HG02678 (cell line): Measurements from ENCODE around the gene TTC21B.

Experiments used
- ATAC-seq: cut with Tn5 transposase; IDR thresholded peaks from one replicate; pipeline ENCODE4 v1.9.1; 2021; ENCODE audit warnings: mild to moderate bottlenecking, moderate library complexity; ENCODE audit not compliant: unreplicated experiment

Gene TTC21B

DNA sequence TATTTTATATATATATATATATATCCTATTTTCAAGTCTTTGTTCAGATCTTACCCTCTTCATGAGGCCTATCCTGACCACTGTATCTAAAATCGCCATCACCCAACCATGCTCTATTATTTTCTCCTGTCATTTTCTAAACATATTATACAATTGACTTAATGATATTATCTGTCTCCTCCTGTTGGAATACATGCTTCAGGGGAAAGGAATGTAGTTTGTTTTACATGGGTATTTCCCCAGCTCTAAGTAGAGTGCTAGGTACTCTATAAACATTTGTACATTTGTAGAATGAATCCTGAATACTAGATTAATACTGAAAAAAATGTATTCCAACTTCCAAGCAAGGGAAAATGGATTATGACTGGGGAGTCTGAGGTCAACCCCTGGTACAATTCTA lies 26.2 kb downstream of the TTC21B start:
- no peak for ATAC-seq

DNA sequence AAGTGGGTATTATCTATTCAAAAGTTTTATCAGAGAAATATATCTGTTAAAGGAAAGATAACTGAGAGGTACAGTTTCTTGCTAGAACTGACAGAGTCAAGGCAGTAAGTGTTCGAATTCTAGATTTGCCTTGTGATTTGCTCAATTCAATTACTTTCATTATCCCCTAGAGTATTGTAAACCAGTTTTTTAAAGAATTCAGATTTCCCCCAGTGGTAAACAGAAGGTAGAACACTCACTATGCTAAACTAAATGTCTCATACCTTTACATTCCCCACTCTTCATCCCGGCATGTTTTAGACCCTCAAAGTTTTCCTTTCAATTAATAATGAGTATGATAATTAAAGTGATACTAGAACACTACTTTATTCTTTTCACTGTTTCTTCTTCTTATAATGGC lies 28.6 kb downstream of the TTC21B start:
- no peak for ATAC-seq

DNA sequence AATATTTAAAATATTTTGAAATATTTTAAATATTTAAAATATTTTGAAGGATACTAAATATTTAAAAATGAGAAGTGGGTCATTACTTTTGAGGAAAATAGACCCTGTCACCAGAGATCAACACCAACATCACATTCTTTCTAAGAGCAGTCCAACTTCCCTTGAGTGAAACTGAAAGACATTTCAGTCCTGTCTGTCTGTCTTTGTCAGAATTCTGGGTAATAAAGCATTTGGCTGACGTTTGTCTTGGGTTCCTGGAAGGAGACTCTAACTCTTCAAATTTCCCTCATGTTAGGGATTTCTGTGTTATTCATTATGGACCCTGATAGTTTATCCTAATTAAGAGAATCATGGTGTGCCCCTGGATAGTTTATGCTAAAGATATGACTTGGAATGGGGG lies 32.8 kb downstream of the TTC21B start:
- no peak for ATAC-seq

DNA sequence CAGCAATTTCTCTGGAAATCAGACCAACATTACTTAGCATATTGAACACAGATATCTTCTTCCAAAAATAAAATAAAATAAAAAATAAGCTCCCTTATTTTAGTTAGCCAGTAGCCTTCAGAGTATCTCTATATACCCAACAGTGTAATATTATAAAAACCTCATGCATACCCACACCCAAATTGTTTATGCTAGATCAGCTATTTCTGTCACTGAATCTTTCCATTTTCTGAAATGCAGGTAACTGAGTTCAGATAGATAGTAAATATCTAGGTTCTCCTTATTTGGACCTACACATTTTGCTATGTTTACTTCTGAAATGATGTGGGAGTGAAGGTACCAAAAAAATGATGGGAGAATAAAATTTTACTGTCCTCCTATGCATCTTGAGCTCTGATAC lies 39.9 kb downstream of the TTC21B start:
- no peak for ATAC-seq

DNA sequence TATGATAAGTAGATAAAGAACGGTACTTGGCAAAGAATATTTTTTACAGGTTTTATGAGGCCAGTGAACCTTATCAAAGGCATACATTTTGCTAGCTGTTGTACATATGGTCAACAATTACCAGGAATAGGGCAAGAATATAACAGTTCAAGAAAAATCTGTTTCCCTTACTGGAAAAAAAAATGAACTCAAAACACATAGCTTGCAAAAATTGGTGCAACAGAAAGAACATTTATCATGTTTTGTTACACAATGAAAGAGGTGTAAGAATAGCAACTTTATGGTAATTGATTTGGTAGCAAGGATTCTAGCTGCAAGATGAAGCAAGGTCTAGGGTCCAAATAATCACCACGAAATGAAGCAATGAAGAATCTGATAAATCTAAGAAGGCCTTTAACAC lies 41.6 kb downstream of the TTC21B start:
- no peak for ATAC-seq

DNA sequence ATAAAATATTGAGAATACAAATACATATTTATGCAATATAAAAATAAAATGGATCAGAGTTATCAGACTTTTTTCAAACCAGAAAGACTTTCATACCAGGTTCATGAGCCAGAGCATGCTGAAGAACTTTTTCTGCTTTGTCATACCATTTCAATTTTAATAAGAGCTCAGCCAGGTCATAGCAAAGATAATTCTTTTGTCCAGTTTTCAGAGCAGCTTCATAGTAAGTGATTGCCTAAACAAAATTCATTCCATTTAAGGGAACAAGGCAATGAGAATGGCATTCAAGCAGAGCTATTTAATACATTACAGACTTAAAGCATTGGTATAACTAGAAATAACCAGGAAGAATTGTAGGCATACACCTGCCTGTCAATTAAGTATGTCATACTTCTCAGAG lies 42.3 kb downstream of the TTC21B start:
- no peak for ATAC-seq

DNA sequence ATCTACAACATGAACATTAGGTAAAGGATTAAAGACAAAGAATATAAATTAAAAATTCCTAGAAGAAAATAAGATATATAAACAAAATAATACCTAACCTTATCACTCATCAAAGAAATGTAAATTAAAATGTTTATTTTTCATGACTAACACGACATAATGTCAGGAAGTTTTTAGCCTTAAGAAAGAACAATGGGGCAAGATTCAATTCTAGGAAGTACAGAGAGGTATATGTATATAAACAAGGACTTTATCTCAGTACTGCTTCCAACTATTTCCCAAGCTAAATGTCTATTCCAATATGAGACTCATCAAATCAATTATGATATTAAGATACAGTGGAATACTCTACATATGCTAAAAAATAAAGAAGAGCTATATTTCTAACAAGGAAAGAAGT lies 44.1 kb downstream of the TTC21B start:
- ATAC-seq, result no peak

DNA sequence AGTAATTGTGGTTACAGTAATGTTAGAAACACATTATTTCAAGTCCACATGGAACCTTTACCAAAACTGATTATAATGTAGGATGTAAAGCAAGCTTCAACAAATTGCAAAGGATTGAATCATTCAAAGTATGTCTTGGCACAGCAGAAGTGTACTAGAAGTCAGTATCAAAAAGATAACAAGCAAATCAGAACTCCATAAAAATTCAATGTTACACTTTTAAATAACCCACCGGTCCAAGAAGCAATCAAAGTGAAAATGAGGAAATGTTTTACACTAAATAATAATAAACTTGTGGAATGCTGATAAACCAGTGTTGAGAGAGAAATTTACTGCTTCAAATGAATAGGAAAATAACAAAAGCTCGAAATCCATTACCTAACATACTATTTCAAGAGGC lies 47.7 kb downstream of the TTC21B start:
- no peak for ATAC-seq

DNA sequence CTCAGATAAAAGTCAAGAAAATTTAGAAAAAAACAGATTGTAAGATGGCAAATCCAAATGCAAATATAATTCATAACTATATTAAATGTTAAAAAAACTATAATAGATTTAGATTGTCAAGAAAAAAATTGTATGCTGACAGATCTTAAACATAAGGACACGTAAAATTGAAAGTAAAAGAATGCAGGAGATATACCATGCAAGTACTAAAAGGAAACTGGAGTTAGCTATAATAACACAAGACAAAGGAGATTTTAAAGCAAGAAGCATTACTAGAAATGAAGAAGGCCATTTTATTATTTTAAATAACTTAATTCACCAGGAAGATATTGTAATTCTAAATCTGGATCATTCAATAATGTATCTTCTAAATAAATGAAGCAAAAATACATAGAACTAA lies 48.3 kb downstream of the TTC21B start:
- no peak for ATAC-seq

DNA sequence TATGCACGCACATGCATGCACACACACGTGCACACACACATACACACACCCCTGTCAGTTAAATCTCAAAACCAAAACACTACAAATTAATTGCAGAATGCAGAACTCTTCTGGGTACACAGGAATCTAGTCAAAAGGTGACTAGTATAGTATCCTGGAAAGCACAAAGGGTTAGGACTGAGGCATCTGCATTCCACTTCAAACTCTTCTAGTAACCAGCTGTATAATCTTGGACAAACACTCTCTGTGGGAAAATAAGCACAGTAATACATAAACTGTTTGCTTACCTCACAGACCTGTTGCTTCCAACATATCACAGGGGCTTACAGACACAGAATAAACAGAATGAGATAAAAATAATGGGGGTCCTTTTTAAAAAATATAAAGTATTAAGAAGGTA lies 49.1 kb downstream of the TTC21B start:
- no peak for ATAC-seq

DNA sequence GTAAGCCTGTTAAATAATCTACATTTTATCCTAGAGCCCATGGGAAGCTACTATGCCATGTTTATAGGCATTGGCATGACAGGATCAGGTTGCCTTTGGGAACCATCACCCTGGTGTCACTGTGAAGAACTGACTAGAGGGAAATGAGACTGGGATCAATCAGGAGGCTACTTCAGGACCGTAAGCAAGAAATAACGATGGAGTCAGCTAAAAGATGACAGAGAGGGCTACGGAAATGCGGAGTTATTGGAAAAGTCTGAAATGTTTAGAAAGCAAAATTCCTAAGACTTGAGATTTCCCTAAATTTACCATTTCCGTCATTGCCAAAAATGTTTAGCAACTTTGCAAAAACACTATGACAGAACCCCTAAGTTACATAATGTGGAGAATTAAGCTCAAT lies 50.2 kb downstream of the TTC21B start:
- no peak for ATAC-seq

DNA sequence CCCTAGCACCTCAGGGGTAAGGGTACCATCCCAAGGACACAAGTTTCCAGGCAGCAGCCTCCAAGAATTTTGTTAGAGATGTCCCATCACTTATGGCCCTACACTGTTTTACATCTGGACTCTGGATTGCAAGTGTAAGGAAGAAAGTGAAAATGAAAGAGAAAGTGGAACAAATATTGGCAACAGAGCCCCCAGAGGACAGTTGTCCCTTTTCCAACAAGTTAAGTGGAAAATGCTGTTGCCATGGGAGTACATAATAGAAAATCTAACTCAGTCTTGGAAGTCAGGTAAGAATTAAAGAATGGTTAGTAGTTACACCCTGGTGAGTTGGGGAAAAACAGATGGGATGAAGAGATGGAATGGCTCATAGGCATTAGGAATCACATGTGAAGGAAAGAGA lies 50.6 kb downstream of the TTC21B start:
- peak; percentile 62 for ATAC-seq

DNA sequence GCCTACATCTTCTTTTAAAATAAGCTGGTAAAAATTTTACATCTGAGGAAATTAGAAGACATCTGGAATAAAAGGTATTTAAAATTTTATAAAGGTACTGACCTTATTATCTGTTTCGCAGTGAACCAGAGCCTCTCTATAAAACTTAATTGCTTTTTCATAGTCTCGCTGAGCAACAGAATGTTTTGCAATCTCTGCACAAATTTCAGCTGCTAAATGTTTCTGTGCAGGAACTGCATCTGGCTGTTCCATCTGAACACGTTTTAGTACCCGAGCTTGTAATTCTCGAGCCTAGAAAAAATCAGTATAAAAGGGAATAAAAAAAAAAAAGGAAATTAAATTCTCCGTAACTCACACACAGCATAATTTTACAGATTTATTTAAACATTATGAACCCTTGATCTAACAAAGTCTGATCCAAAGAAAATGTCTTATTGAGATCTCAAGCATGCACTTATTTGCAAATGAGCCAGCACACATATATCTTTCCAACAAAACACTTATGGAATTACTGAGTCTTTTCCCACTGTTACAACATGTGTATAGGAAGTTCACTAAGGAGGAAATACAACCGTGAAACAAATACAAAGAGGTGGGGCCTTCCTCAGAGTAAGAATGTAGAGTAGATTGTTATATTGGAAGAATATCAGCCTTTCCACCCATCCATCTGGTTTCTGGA lies 51.8 kb downstream of the TTC21B start:
- no peak for ATAC-seq

DNA sequence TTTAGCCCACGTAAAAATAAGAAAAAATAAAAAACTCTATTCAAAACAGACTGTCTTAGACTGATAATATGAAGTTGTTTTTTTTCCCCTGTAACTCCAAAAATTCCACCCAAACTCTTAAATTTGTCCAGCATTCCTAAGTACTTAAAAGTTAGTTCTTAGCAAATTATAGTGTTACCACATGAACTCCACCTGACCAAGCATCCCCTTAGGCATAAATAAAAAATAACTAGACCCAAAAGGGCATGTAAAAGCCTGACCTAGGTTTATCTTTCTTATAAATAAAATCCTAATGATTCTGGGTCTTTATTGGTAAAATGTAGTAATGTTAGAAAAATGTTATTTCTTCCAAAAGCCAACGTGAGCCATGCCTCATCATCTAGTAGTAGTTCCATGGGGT lies 54.3 kb downstream of the TTC21B start:
- no peak for ATAC-seq

DNA sequence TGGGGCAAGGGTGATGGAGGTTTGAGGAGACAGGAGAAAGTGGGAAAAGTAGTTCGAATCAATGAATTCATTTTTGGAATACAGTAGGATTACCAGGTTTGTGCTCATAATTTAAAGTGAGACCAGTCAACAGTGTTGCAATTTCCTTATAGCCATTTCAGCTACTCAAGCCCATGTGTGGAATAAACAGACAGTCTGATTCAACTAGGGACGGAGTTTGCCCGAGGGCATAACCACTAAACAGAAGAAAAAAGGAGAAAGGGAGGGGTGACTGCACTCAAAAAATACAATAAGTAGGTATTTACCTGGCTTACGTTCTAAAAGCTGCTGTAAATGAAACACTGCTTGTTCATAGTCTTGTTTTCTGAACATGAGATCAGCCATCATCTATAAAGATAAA lies 55.2 kb downstream of the TTC21B start:
- ATAC-seq, result no peak

DNA sequence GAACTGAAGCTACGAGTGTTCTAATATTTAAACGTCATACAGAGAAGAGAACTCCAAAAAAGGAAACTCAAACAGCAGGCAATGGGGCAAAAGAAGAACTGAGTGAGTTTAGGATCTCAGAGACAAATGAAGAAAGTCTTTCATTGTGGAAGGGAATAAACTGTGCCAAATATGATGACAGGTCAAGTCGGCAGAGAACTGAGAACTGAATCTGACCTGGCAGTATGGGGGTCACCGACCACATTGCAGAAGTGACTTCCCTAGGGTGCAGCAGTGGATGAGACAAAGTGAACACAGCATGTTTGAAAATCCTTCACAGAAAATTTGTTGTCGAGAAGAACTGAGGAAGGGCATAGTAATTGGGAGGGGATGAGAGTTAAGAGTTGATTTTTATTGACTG lies 55.9 kb downstream of the TTC21B start:
- ATAC-seq, result peak; percentile 54

DNA sequence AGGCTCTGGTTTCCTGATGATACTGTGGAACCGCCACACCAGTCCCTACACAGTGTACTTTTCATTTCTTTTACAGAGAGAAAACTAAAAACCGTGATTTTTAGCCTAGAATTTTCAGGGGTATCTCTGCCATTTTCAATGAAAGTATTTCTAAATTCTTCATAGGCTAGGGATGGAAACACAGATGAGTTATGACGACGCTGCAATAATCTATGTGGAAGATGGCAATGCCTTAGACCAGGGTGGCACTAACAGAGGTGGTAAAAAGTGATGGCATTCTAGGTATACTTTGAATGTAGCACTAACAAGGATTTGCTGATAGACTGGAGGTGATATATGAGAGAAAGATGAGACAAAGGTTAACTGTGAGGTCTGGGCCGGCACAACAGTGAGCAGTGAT lies 56.5 kb downstream of the TTC21B start:
- no peak for ATAC-seq

DNA sequence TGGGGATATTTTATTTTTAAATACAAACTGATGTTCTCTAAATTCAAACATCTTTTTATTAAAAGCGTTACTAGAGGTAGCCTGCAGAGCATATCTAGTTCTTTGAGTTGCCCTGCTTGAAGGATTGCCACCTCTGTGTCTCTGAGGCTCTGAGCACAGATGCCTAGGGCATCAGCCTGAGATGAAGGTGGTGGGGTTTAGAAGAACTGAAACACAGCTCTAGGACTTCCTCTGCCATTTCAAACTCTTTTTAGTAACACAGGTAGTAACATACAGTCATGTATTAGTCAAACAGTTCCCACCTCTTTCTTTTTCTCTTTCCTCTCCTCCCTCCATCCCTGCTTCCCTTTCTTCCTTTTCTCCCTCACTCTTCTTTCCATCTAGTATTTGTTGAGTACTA lies 57.6 kb downstream of the TTC21B start:
- ATAC-seq, result peak; percentile 83

DNA sequence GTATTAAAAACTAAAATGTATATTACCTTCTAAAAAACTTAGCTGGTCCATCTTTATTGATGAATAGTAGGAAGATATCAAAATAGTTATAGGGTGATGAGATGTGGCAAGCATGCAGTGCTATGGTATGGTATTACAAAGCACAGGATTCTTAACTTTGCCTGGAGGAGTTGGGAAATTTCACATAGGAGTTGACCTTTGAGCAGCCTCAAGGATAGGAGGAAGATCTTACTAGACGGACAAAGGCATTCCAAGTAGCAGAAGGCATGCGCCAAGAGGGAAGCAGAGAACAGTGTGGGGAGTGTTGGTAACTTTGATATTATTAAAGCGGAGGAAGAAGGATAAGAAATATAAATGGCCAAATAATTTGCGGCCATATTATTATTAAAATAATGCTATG lies 60.0 kb downstream of the TTC21B start:
- no peak for ATAC-seq

DNA sequence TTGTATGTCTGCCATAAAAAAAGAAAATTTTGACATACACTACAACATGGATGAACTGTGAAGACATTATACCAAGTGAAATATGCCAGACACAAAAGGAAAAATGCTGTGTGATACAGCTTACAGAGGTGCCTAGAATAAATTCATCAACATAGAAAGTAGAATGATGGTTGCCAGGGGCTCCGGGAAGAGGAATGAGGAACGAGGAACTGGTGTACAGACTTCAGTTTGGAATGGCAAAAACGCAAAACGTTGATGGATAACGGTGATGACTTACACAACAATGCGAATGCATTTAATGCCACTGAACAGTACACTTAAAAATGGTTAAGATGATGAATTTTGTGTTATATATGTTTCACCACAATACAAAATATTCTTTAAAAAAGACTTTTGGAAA lies 61.0 kb downstream of the TTC21B start:
- no peak for ATAC-seq

DNA sequence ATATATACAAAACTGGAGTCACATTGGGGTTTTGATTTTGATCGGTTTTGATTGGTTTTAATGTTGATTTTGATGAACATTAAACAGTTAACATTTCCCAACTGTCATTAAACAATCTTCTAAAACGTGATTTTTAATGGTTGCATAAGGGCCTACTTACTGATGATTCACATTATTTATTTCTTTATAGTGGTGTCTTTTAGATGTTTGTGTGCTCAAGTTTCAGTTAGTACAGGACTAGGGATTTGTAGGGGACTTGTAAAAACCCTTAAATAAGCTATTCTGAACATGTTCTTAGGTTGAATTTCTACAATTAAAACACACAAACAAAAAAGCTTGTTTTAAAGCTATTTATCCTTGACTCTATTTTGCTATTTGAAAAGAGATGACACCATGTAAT lies 61.6 kb downstream of the TTC21B start:
- no peak for ATAC-seq

DNA sequence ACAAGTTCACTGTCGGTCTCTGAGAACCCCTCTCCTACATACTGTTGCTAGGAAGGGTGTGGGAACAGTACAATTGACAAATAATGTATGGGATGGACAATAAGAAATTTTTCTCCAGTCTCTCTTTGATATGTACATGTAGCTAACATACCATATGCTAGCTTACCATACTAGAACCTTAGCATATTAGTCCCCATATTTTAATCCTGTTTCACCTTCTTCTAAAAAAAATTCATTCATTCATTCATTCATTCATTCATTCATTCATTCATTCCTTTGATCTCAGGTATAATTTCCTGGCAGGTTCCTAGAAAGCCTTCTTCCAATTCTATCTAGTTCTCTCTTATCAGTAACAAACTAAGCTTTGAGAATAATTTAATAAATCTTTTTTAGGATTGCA lies 62.2 kb downstream of the TTC21B start:
- no peak for ATAC-seq

DNA sequence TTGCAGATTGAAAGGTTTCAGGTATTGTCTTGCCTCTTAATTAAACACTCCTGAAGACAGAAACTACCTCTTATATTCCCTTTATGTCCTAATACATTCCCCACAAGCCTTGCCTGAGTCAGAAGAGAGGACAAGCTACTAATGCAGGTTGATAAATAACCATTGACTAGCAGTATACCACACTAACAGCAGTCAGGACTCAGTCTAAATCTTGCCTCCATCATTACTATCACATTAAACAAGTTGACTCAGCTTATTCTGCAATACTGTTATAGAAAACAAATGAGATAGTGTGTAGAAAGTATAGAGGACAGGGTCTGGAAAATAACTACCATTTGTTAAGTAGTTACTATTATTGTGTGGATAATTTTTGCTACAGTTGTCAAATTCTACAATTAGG lies 63.8 kb downstream of the TTC21B start:
- ATAC-seq, result no peak

DNA sequence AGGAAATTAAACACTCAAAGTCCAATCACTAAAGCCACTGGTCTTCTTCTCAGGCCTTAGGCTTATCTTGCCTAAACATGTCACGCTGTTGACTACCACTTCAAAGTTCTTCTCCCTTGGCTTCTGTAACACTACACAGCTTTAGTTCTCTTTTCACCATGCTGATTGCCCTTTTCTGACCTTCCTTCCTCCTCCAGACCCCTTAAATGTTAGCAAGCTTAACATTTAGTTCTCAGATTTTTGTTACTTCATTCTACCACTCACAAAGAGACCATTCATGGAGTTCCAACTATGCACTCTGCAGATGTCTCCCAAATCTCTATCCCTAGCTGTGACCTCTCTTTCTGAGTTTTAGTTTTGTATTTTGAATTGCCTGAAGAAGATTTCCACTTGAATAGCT lies 64.4 kb downstream of the TTC21B start:
- no peak for ATAC-seq
